DND-41 (cell line): Measurements from ENCODE around the gene LPAR1.

Experiments used
- ATAC-seq: fragments of 200-7000 bp; cut with Tn5 transposase; 3 replicates; pipeline ENCODE4 v1.9.1; 2021; ENCODE audit warnings: low read depth; ENCODE audit not compliant: insufficient read depth
- DNase-seq: peaks from one replicate; pipeline ENCODE4 v3.0.0-alpha.2; 2020
- H2AFZ ChIP-seq: 2 replicates; pipeline ENCODE4 v1.6.0; 2012; ENCODE audit warnings: low read depth, low read length
- H3K27ac ChIP-seq: 2 replicates; pipeline ENCODE4 v1.5.1; 2012; ENCODE audit warnings: low read length, inconsistent platforms
- H3K27me3 ChIP-seq: fragments of 200-600 bp; sonication (generic); 2 replicates; pipeline ENCODE4 v1.6.0; 2012; ENCODE audit warnings: low read length, mild to moderate bottlenecking, inconsistent platforms; ENCODE audit not compliant: insufficient read depth, poor library complexity
- H3K36me3 ChIP-seq: 2 replicates; pipeline ENCODE4 v1.5.1; 2012; ENCODE audit warnings: low read length, inconsistent platforms; ENCODE audit not compliant: insufficient read depth
- H3K4me1 ChIP-seq: 2 replicates; pipeline ENCODE4 v1.5.1; 2012; ENCODE audit warnings: mild to moderate bottlenecking, low read length; ENCODE audit not compliant: insufficient read depth
- H3K4me2 ChIP-seq: 2 replicates; pipeline ENCODE4 v1.6.0; 2012; ENCODE audit warnings: mild to moderate bottlenecking, moderate library complexity, low read length, inconsistent platforms; ENCODE audit not compliant: insufficient read depth
- H3K4me3 ChIP-seq, 2 experiments: fragments of 200-600 bp in 1 of 2; shearing (Covaris generic) in 1 of 2; 2 replicates each; pipeline ENCODE4 v1.5.1; 2012 to 2016; ENCODE audit warnings: inconsistent platforms in 2 of 2, low read length in 2 of 2, mild to moderate bottlenecking in 2 of 2, low read depth in 1 of 2, moderate library complexity in 1 of 2
- H3K79me2 ChIP-seq: 2 replicates; pipeline ENCODE4 v1.6.0; 2012; ENCODE audit warnings: low read length, inconsistent platforms; ENCODE audit not compliant: insufficient read depth
- H3K9ac ChIP-seq: 2 replicates; pipeline ENCODE4 v1.6.0; 2012; ENCODE audit warnings: low read depth, mild to moderate bottlenecking, inconsistent platforms, low read length, moderate library complexity
- H3K9me3 ChIP-seq: 2 replicates; pipeline ENCODE4 v1.5.1; 2012; ENCODE audit warnings: low read length, moderate library complexity, mild to moderate bottlenecking, inconsistent platforms; ENCODE audit not compliant: insufficient read depth, severe bottlenecking
- H4K20me1 ChIP-seq: 2 replicates; pipeline ENCODE4 v1.6.0; 2012; ENCODE audit warnings: low read length; ENCODE audit not compliant: insufficient read depth
- EZH2 ChIP-seq: IDR thresholded peaks from 3 replicates; pipeline ENCODE4 v1.6.1; 2012; ENCODE audit warnings: borderline replicate concordance, low read depth, mild to moderate bottlenecking, moderate library complexity, low read length, inconsistent platforms; ENCODE audit not compliant: severe bottlenecking
- TF ChIP-seq, protein P1 (sequence below): IDR thresholded peaks from 2 replicates; pipeline ENCODE4 v1.5.1; 2012; ENCODE audit warnings: borderline replicate concordance, low read length, moderate library complexity, mild to moderate bottlenecking; ENCODE audit not compliant: poor library complexity, severe bottlenecking; ENCODE audit errors: extremely low read depth

LPAR1 gene

DNA sequence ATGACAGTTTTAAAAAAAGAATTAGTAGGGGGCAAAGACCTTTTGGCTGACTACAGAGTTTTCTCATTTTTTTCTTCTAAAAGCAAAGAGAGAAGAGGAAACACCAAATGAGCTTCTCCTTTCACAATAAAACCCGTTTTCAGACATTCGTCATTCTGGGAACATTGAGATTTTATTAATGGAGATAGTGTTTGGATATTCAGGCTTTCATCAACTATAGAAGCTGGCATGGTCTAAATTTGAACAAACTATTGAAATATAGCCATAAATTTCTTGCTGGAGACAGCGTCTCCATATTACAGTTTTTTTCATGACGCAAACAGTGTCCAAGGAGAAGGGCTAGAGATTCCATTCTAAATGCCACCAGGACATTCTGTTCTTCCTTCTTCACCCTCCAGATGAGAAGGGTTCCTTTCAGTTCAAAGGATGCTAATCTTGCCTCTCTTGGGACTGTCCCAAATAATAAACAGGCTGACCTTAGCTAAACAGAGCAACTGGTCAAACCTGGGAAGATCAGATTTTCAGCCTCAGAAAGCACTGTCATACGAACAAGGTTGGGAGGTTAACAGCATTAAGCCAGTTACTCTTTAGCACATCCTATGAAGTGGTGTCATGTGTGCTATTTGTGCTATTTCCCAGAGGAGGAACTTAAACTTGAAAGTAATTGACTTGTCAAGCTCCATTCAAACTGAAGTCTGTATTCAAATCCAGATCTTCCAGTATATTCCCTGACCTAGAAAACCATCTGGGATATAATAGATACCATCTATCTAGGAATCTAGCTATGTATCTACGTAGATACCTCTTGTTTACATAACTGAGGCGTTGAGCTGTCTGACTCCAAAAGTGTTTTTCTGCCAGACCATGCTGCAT lies 125.6 kb downstream of the LPAR1 start:
- Histone ChIP-seq H4K20me1 (no peaks in the 10 kb centered on the region), H3K27ac (no peak overlapping the region), H3K4me3 (no peak overlapping the region), H3K9ac (no peak overlapping the region), H3K4me1 (no peaks in the 10 kb centered on the region), H3K36me3 (no peaks in the 10 kb centered on the region), H2AFZ (no peak overlapping the region), H3K4me2 (no peak overlapping the region), H3K9me3 (no peaks in the 10 kb centered on the region), H3K27me3 (no peaks in the 10 kb centered on the region), H3K79me2 (no peaks in the 10 kb centered on the region)
- TF ChIP-seq, protein P1, sequence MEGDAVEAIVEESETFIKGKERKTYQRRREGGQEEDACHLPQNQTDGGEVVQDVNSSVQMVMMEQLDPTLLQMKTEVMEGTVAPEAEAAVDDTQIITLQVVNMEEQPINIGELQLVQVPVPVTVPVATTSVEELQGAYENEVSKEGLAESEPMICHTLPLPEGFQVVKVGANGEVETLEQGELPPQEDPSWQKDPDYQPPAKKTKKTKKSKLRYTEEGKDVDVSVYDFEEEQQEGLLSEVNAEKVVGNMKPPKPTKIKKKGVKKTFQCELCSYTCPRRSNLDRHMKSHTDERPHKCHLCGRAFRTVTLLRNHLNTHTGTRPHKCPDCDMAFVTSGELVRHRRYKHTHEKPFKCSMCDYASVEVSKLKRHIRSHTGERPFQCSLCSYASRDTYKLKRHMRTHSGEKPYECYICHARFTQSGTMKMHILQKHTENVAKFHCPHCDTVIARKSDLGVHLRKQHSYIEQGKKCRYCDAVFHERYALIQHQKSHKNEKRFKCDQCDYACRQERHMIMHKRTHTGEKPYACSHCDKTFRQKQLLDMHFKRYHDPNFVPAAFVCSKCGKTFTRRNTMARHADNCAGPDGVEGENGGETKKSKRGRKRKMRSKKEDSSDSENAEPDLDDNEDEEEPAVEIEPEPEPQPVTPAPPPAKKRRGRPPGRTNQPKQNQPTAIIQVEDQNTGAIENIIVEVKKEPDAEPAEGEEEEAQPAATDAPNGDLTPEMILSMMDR = no peak
- TF ChIP-seq EZH2 = no peak
- DNase-seq (no peak), ATAC-seq (no peak)

DNA sequence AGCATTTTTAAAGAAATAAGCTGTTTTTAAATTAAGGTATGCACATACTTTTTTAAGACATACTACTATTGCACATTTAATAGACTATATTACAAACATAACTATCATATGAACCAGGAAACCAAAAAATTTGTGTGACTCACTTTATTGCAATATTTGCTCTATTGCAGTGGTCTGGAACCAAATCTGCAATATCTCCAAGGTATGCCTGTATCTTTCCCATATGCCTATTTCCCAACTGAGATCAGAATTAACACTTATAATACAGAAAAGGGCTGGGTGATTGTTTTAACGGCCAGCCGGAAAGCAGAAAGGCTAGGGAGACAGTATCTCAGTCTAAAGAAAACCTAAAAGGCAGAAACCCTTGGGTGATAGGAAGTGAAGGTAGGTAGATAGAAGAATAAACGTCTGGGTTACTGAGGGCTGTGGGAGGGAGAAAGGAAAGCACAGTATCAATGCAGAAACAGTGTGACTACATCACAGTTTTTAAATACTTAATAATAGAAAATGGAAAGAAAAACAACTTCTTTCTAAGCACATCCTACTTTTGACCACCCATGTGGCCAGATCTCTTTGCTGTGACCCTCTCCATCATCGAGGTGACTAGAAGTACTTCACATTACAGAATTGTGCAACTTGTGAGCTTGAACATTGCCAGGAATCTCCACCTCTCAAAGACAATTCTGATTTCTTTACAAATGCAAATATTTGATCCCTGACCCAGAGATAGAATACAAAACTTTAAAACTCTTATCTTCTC lies 126.4 kb downstream of the LPAR1 start:
- Histone ChIP-seq H3K79me2 (no peaks in the 10 kb centered on the region), H3K9me3 (no peaks in the 10 kb centered on the region), H3K36me3 (no peaks in the 10 kb centered on the region), H2AFZ (no peak overlapping the region), H3K4me3 (no peak overlapping the region), H3K27ac (no peak overlapping the region), H3K27me3 (no peaks in the 10 kb centered on the region), H3K9ac (no peak overlapping the region), H3K4me1 (no peaks in the 10 kb centered on the region), H3K4me2 (no peak overlapping the region), H4K20me1 (no peaks in the 10 kb centered on the region)
- TF ChIP-seq EZH2 = no peak
- TF ChIP-seq, protein P1 = no peak
- ATAC-seq = no peak
- DNase-seq = no peak

DNA sequence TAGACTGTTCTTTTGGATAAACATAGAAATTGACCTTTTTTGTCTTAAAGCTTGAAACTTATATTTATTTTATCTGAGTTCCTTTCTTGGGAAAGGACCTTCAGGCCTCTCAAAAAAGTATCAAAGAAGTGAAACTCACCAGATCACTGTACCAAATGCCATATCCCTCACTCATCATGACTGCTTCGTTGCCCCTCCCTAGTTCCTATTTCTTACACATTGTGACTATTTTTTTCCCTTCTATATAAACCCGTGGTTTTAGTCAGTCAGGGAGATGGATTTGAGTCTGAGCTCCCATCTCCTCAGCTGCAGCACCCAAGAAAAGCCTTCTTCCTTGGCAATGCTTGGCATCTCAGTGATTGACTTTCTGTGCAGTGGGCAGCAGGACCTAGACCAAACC lies 129.4 kb downstream of the LPAR1 start:
- no peaks in the 10 kb centered on the region for H3K79me2 ChIP-seq
- H4K20me1 ChIP-seq = no peaks in the 10 kb centered on the region
- no peak overlapping the region for H3K4me2 ChIP-seq
- no peaks in the 10 kb centered on the region for H3K36me3 ChIP-seq
- H3K9ac ChIP-seq = no peak overlapping the region
- no peak overlapping the region for H3K27ac ChIP-seq
- no peak overlapping the region for H3K4me3 ChIP-seq
- DNase-seq (no peak), ATAC-seq (no peak)
- no peaks in the 10 kb centered on the region for H3K4me1 ChIP-seq
- TF ChIP-seq, protein P1 = no peak
- no peak for TF ChIP-seq EZH2
- H3K9me3 ChIP-seq = no peaks in the 10 kb centered on the region
- no peaks in the 10 kb centered on the region for H3K27me3 ChIP-seq
- no peak overlapping the region for H2AFZ ChIP-seq
